ENCODE results near the gene OPRL1. TPM values are rescaled to one million over a fixed set of nuclear protein-coding genes. Genes with fewer than 3 reads are reported as not detected.
A peak's percentile ranks its signal among the peaks of the same experiment; 100 is the strongest.

Gene OPRL1
- total and polyA plus RNA-seq, 2 donors (not counting 1 experiment from before 2014, with no cell fraction given): 3.5 to 6.2 TPM

GRCh38 chr20:64041040-64041780 lies 38.7 kb upstream of the OPRL1 start:
- Histone ChIP-seq H3K4me1 (ENCODE audit: control insufficient read depth in 2 of 2, insufficient read depth in 2 of 2, low read length in 2 of 2) (peaks cover 31 to 32% of the 10 kb centered on the region in 2 donors), H3K27ac (ENCODE audit: low read length in 2 of 2) (no peak overlapping the region), H3K36me3 (replicated peaks in 1 of 2; ENCODE audit: control extremely low read depth in 1 of 2, control insufficient read depth in 1 of 2, extremely low read depth in 1 of 2, insufficient read depth in 2 of 2, low read length in 1 of 2) (no peaks in the 10 kb centered on the region), H3K9ac (ENCODE audit: low read length) (peak overlapping the region; percentile 75), H3K4me3 (ENCODE audit: control extremely low read depth in 1 of 5, extremely low read depth in 1 of 5, insufficient read depth in 1 of 5, low read depth in 2 of 5, low read length in 4 of 5) (peak overlapping the region in 1 of 5 experiments; percentile 64), H3K9me3 (ENCODE audit: control extremely low read depth in 1 of 3, control insufficient read depth in 2 of 3, insufficient read depth in 1 of 3, low read length in 2 of 3) (peaks cover 0 to 3% (median 0%) of the 10 kb centered on the region in 3 donors), H3K27me3 (replicated peaks in 1 of 4; ENCODE audit: control extremely low read depth in 1 of 4, control insufficient read depth in 3 of 4, insufficient read depth in 4 of 4, low read length in 3 of 4) (peaks cover 0 to 32% (median 12%) of the 10 kb centered on the region in 4 experiments), H2AFZ (ENCODE audit: insufficient read depth, low read depth, low read length, poor library complexity, severe bottlenecking) (peak overlapping the region; percentile 77), H3K4me2 (replicated peaks; ENCODE audit: low read depth, low read length, poor library complexity, severe bottlenecking) (peak overlapping the region; percentile 86), H3K79me2 (ENCODE audit: control insufficient read depth, insufficient read depth, low read length) (no peaks in the 10 kb centered on the region), H4K20me1 (ENCODE audit: control insufficient read depth, insufficient read depth, low read length, poor library complexity, severe bottlenecking) (peaks cover 6% of the 10 kb centered on the region)
- POLR2A ChIA-PET: no interaction called here
- CTCF ChIA-PET: interaction anchor here (0.8 to 6.4 kb wide), 11 partner anchors 13 to 154 kb away, joined by 3 to 108 read pairs (median 5); partner anchors contain the start of genes OPRL1, RGS19 and TCEA2
- 51% methylated on average over 15 of the region's 15 CpGs for WGBS (ENCODE audit: insufficient coverage)
- Mint-ChIP-seq H3K27ac (peak overlapping the region; percentile 26), H3K4me1 (peaks cover 23% of the 10 kb centered on the region), H3K4me3 (peak overlapping the region; percentile 77), H3K9me3 (ENCODE audit: insufficient read depth) (no peaks in the 10 kb centered on the region), H3K27me3 (peaks cover 26% of the 10 kb centered on the region)
- intact Hi-C loops (cut with micrococcal nuclease): no loop called here
- DNase-seq: no peak
- TF ChIP-seq CTCF (IDR thresholded peaks at IDR 0.05): no peak
- no peak for TF ChIP-seq EZH2 (IDR thresholded peaks at IDR 0.05; ENCODE audit: borderline replicate concordance, insufficient read depth, low read depth, low read length, poor library complexity, severe bottlenecking)
- no peak for ATAC-seq (ENCODE audit: low read depth)

GRCh38 chr20:64041781-64042053 lies 38.2 kb upstream of the OPRL1 start:
- H3K9ac ChIP-seq (ENCODE audit: low read length): peak overlapping the region; percentile 75
- ATAC-seq (ENCODE audit: low read depth): no peak
- Mint-ChIP-seq H3K9me3 (ENCODE audit: insufficient read depth) (no peaks in the 10 kb centered on the region), H3K4me3 (peak overlapping the region; percentile 77), H3K27me3 (peaks cover 31% of the 10 kb centered on the region), H3K4me1 (peaks cover 23% of the 10 kb centered on the region), H3K27ac (peak overlapping the region; percentile 26)
- peak overlapping the region; percentile 86 for H3K4me2 ChIP-seq (replicated peaks; ENCODE audit: low read depth, low read length, poor library complexity, severe bottlenecking)
- no peaks in the 10 kb centered on the region for H3K36me3 ChIP-seq (replicated peaks in 1 of 2; ENCODE audit: control extremely low read depth in 1 of 2, control insufficient read depth in 1 of 2, extremely low read depth in 1 of 2, insufficient read depth in 2 of 2, low read length in 1 of 2)
- H3K9me3 ChIP-seq (ENCODE audit: control extremely low read depth in 1 of 3, control insufficient read depth in 2 of 3, insufficient read depth in 1 of 3, low read length in 2 of 3): peaks cover 0 to 3% (median 0%) of the 10 kb centered on the region in 3 donors
- POLR2A ChIA-PET: no interaction called here
- 2% methylated on average over 5 of the region's 11 CpGs for WGBS (ENCODE audit: insufficient coverage)
- TF ChIP-seq CTCF (IDR thresholded peaks at IDR 0.05) (no peak), EZH2 (IDR thresholded peaks at IDR 0.05; ENCODE audit: borderline replicate concordance, insufficient read depth, low read depth, low read length, poor library complexity, severe bottlenecking) (no peak)
- peaks cover 0 to 33% (median 12%) of the 10 kb centered on the region in 4 experiments for H3K27me3 ChIP-seq (replicated peaks in 1 of 4; ENCODE audit: control extremely low read depth in 1 of 4, control insufficient read depth in 3 of 4, insufficient read depth in 4 of 4, low read length in 3 of 4)
- CTCF ChIA-PET: interaction anchor here (1.0 to 6.4 kb wide), 6 partner anchors 12 to 79 kb away, joined by 3 to 108 read pairs (median 14); partner anchors contain the start of genes OPRL1 and RGS19
- H3K27ac ChIP-seq (ENCODE audit: low read length in 2 of 2): no peak overlapping the region
- no peak for DNase-seq
- peak overlapping the region; percentile 77 for H2AFZ ChIP-seq (ENCODE audit: insufficient read depth, low read depth, low read length, poor library complexity, severe bottlenecking)
- H3K79me2 ChIP-seq (ENCODE audit: control insufficient read depth, insufficient read depth, low read length): no peaks in the 10 kb centered on the region
- intact Hi-C loops (cut with micrococcal nuclease): no loop called here
- peaks cover 31 to 32% of the 10 kb centered on the region in 2 donors for H3K4me1 ChIP-seq (ENCODE audit: control insufficient read depth in 2 of 2, insufficient read depth in 2 of 2, low read length in 2 of 2)
- peaks cover 6% of the 10 kb centered on the region for H4K20me1 ChIP-seq (ENCODE audit: control insufficient read depth, insufficient read depth, low read length, poor library complexity, severe bottlenecking)
- H3K4me3 ChIP-seq (ENCODE audit: control extremely low read depth in 1 of 5, extremely low read depth in 1 of 5, insufficient read depth in 1 of 5, low read depth in 2 of 5, low read length in 4 of 5): peak overlapping the region in 4 of 5 experiments; percentile 52 to 64 (median 60)

Measured in B cell (primary cell).